NCI-H446 (cell line): ENCODE results near the gene CTDSP1.

Experiments
- DNase-seq, 2 experiments: peaks; one replicate each; lab custom pipeline; 2025; lab: John Stamatoyannopoulos, UW

Gene CTDSP1

DNA sequence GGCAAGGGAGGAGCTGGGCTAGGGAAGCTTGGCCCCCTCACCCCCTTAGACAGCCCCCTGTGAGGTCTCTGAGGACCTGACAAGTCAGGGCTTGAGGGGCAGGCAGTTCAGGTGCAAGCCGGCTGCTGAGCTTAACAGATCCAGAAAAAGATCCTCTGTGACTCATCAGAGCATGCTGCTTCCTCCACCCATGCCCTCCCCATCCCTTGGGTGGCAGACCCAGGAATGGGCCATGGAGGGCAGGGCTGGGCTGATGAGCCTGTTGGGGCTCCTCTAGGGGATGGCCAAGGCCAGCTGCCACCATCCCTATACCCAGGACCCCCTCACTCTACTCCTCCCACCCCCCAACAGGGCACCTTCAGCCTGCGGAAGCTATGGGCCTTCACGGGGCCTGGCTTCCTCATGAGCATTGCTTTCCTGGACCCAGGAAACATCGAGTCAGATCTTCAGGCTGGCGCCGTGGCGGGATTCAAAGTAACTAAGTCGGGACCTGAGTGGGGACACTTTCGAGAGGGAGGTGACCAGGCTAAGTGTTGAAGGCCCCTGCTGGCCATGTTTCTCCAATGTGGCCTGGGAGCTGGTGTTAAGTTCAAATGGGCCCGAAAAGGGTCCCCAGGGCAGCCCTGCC, 15.7 kb upstream of the CTDSP1 start:
- DNase-seq = no peak

DNA sequence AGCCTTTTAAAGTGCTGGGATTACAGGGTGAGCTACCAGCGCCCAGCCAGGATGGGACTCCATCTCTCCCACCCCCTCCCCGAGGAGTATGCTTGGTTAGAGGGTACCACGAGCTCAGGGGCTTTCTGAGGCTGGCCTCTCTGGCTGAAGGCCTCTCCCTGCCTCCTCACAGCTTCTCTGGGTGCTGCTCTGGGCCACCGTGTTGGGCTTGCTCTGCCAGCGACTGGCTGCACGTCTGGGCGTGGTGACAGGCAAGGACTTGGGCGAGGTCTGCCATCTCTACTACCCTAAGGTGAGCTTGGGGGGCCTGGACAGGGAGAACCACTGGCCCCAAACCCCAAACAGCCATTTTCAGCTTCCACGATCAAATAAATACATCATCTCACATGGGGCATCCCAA, 14.7 kb upstream of the CTDSP1 start:
- DNase-seq = no peak

DNA sequence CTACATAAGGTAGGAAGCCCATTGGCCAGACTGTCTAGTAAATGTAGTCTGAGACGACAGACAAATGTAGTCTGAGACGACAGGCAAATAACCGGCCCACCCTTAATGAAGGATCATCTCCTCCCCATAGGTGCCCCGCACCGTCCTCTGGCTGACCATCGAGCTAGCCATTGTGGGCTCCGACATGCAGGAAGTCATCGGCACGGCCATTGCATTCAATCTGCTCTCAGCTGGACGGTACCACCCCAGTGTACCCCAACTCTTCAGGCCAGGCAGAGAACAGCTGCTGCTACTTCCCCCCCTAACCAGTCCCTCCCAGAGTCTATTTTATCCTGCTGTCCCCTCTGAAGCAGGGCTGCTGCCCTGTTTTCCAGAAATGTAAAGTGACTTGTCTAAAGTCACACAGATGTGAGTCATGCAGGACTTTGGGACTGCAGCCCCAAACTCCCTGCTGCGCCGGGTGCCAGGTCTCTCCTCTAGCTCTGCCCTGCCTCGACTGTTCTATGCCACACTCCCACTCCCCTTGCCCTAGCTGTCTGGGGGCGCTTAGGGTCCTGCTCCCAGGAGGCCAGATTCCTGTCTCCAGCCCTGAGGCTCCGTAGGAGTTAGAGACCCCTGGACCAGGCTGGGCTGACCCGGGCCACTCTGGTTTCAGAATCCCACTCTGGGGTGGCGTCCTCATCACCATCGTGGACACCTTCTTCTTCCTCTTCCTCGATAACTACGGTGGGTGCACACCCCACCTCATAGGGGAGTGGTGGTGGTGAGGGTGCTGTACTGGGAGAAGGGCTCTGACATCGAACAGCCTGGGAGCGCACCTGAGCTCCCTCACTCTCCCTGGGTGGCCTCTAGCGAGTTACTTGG, 12.9 kb upstream of the CTDSP1 start:
- DNase-seq = no peak

DNA sequence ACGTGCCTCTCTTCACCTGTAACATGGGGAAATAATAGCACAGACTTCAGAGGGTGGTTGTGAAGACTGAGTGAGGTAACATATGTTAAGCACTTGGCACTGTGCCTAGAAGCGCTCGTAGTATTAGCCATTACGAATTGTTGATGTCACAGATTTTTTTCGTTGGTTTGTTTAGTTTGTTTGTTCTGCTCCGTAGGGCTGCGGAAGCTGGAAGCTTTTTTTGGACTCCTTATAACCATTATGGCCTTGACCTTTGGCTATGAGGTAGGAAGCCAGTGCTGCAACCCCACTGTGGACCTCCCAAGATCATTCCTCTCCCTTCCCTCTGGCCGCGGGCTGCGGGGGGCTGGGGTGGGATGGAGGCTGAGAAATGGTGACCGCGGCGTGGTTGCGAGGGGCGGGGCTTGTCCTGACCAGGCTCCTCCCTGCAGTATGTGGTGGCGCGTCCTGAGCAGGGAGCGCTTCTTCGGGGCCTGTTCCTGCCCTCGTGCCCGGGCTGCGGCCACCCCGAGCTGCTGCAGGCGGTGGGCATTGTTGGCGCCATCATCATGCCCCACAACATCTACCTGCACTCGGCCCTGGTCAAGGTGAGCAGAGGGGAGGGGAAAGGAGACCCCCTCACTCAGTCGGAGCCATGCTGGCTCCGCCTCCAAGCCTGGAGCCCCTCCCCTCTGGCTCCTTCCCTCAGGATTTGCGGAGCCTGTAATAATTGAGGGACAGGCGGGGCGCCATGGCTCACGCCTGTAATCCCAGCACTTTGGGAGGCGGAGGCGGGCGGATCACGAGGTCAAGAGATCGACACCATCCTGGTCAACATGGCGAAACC, 12.1 kb upstream of the CTDSP1 start:
- peak in 1 of 2 experiments; percentile 40 for DNase-seq

DNA sequence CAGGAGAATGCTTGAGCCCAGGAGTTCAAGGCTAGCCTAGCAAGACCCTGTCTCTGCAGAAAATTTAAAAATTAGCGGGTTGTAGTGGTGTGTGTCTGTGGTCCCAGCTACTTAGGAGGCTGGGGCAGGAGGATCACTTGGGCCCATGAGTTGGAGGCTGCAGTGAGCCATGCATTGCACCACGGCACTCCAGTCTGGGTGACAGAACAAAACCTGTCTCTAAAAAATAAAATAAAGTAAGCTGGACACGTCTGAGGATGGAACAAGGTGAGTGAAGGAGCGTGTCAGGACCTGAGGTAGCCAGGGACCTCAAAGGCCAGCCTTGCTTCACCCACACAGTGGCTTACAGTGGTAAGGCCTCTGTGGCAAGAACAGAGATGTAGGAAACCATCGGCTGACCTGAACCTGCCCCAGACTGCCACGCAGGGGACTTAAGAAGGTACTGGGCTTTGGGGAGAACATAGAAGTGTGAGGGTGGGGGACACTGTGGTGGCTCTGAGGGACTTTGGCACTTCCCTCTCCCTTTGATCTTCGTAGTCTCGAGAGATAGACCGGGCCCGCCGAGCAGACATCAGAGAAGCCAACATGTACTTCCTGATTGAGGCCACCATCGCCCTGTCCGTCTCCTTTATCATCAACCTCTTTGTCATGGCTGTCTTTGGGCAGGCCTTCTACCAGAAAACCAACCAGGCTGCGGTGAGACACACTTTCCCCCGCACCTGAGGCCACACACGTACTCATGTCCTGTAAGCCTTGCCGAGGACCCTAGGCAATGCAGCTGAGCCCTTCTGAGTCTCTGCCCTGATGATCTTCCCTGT, 10.1 kb upstream of the CTDSP1 start:
- no peak for DNase-seq

DNA sequence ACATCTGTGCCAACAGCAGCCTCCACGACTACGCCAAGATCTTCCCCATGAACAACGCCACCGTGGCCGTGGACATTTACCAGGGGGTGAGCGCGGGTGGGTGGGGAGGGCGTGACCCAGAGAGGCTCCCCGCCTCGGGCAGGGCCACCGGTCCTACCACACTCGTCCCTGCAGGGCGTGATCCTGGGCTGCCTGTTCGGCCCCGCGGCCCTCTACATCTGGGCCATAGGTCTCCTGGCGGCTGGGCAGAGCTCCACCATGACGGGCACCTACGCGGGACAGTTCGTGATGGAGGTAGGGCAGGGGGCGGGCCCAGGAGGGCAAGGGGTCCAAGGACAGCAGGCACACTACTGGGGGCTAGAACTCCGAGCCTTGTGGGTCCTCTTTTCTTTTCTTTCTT, 8.5 kb upstream of the CTDSP1 start:
- DNase-seq = no peak

DNA sequence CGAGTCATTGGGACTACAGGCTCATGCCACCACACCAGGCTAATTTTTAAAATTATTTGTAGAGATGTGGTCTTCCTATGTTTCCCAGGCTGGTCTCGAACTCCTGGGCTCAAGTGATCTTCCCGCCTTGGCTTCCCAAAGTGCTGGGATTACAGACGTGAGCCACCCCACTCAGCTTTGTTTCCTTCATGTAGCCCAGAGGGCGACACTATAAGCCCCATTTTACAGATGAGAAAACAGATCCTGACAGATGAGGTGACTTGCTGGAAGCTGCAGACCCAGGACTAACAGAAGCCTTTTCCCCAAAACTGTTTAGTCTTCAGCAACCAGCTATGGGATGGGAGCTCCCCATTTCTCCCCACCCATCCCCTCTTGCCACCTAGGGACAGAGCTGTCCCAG, 7.2 kb upstream of the CTDSP1 start:
- DNase-seq = no peak

DNA sequence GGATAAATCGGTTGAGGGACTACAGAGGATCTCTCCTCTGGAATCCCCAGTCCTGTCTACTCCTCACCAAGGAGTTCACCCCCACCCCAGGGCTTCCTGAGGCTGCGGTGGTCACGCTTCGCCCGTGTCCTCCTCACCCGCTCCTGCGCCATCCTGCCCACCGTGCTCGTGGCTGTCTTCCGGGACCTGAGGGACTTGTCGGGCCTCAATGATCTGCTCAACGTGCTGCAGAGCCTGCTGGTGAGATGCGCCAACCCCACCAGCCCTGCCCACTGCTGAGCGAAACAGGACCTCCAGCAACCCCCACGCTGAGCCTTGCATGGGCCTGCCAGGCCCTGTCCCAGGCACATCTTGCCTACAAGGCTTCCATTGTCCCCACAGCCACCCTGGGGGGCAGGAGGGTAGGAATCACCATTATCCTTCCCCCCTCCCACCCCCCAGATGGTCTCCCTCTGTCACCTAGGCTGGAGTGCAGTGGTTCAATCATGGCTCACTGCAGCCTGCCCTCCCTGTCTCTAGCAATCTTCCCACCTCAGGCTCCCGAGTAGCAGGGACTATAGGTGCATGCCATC, 6.7 kb upstream of the CTDSP1 start:
- DNase-seq = no peak

DNA sequence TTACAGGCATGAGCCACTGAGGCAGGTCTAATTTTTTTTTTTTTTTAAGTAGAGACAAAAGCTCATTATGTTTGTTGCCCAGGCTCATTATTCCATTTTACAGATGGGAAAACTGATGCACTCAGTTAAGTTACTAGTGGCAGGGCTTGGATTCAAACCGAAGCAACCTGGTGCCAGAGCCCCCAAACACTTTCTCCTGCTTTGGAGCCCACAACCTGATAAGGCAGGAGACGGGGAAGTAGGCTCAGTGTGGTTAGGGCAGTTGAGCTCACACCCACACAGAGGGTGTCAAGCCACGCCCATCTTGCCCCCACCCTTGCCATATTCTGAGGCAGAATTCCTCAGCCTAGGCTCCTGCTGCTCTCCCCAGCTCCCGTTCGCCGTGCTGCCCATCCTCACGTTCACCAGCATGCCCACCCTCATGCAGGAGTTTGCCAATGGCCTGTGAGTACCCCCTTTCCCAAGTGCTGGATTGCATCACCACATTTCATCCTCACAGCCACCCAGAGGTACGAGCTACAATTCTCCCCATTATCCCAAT, 5.8 kb upstream of the CTDSP1 start:
- no peak for DNase-seq

DNA sequence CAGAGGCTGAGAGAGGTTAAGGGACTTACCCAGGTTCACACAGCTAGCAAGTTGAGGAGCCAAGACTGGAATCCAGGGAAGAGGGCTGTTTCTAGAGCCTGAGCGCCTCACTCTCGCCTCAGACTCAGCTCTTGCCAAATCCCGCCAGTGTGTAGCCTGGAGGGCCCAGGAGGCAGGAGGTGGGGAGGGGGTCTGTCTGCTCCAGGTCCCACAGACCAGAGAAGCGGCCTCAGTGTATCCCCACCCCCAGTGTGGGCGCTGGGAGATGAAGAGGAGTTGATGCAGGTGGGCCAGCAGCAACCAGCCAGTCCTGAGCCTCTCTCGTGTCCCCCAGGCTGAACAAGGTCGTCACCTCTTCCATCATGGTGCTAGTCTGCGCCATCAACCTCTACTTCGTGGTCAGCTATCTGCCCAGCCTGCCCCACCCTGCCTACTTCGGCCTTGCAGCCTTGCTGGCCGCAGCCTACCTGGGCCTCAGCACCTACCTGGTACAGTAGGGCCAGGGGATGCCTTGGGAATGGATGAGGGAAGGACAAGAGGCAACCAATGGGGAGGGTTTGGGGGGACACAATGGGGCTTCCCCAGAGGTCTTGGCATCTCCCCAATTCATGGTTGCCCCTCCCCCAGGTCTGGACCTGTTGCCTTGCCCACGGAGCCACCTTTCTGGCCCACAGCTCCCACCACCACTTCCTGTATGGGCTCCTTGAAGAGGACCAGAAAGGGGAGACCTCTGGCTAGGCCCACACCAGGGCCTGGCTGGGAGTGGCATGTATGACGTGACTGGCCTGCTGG, 5.2 kb upstream of the CTDSP1 start:
- no peak for DNase-seq

DNA sequence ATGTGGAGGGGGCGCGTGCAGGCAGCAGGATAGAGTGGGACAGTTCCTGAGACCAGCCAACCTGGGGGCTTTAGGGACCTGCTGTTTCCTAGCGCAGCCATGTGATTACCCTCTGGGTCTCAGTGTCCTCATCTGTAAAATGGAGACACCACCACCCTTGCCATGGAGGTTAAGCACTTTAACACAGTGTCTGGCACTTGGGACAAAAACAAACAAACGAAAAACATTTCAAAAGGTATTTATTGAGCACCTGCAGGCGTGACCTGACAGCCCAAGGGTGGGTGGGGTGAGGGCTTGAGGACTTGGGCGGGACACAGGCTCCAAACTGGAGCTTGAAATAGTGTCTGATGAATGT, 4.6 kb upstream of the CTDSP1 start:
- DNase-seq = no peak

DNA sequence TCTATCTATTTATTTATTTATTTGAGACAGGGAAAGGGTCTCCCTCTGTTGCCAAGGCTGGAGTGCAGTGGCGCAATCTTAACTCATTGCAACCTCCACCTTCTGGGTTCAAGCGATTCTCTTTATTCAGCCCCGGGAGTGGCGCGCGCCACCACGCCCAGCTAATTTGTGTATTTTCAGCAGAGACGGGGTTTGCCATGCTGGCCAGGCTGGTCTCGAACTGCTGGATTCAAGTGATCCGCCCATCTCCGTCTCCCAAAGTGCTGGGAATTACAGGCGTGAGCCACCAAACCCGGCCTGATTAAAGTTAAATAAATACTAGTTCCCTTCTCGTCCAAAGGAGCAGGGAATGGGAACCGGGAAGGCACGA, 4.2 kb upstream of the CTDSP1 start:
- no peak for DNase-seq

DNA sequence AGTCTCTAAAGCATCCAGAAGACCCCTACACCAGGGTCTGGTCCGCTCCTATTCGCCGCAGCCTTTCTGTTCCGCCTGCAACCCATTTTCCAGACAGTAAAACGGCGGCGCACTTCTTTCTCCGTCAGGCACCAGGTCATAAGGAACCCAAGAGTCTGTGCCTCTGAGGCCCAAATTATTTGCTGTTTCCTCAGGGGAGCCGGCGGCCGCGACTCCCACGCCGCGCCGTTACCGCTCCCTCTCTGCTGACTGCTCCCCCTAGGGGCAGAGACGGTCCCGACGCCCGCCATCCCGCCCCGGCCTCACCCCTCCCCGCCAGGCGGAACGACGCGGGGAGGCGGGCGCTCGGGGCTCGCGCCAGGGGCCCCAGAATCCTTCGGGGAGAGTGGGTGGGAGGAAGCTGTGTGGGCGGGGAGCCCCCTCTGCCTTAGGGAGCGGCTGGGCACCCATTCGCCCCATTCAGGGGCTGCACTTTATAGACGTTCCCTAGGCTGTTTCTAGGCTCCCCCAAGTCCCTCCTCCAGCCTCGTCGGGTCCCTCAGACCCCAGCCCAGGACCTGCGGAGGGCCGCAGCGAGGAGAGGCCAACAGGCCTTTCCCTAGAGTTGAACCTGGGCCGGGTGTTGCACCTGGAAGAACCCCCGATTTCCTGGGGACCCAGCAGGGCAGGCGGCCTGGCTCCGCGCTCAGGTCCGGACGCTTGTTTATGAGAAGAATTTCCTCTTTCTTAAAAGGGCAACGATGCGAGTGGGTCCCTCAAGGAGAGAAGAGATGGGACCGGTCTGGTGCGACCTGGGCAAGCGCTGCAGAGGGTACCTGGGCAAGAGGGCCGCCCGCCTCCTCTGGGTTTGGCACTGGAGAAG, 3.6 kb upstream of the CTDSP1 start:
- DNase-seq = peak; percentile 86 to 94

DNA sequence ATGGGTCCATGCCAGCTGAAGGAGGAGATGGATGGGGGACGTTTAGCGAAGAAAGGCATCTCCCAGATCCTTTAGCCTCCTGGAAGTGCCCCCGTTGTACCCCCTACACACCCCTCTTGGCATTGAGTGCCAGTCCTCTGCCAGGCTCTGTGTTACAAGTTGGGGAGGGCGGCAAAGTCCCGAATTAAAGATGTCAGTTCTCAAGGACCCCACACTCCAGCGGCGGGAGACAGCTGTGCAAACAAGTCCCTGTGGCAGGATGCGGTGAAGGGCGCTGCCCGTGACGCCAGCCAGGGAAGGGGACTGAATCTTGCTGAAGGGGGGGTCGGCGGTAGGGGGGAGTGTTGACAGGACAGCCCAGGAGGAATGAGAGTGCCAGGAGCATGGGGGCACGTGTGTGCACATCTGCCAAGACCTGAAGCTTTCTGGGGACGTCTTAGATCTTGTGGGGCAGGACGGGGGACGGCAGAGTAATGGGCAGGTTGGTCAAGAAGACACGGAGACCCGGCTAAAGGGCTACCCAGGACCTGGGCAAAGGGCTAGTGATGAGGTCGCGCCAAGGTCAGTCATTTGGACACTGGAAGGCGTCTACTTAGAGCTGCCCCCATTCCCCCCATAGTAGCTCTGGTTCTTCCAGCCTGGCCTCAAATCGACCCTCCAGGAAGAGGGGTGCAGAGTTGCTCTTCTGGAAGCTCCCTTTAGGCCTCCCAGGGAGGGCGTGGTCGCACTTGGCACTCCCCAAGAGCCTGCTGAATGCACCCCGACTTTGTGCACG, 2.8 kb upstream of the CTDSP1 start:
- peak; percentile 42 to 48 for DNase-seq

DNA sequence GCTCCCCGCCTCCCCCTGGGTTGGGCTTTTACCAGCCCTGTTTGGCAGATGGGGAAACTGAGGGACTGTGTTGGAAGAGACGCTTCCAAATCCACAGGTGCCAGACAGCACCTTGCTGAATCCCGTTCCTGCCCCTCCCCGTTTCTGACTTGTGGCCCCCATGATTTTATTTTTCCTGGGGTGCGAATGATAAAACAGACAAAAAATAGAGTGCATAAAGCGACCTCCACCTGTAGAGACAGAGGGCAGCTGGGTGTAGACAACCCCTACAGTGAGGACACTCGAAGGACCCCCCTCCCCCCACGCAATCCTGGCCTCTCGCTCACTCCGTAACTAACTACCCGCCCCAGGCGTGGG, 2.2 kb upstream of the CTDSP1 start:
- DNase-seq = no peak

DNA sequence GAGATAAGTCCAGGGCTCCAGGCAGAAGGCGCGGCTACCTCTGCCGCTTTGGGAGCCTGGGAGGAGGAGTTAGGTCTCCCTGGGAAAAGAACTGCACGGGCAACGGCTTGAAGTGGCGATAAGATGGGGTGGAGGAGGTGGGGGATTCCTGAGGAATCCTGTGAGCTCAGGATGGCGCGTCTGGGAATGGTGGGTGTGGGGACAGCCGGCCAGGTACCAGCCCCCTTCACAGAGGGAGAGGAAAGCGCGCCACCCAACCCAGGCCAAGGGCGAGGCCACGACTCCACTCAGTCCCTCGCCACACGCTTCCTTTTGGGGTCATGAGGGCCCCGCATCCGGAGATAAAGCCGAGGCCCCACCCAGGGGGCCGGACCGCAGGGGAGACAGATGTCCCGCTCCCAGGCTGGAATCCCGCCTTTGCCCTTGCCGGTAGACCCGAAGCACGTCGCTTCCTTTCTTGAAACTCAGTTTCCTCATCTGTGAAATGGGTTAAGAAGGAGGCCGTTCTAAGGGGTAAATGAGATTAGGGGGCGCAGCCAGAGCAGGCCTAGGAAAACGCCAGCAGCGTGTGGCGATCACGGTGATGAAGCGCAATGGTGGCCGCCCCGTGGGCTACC, 1.7 kb upstream of the CTDSP1 start:
- no peak for DNase-seq

DNA sequence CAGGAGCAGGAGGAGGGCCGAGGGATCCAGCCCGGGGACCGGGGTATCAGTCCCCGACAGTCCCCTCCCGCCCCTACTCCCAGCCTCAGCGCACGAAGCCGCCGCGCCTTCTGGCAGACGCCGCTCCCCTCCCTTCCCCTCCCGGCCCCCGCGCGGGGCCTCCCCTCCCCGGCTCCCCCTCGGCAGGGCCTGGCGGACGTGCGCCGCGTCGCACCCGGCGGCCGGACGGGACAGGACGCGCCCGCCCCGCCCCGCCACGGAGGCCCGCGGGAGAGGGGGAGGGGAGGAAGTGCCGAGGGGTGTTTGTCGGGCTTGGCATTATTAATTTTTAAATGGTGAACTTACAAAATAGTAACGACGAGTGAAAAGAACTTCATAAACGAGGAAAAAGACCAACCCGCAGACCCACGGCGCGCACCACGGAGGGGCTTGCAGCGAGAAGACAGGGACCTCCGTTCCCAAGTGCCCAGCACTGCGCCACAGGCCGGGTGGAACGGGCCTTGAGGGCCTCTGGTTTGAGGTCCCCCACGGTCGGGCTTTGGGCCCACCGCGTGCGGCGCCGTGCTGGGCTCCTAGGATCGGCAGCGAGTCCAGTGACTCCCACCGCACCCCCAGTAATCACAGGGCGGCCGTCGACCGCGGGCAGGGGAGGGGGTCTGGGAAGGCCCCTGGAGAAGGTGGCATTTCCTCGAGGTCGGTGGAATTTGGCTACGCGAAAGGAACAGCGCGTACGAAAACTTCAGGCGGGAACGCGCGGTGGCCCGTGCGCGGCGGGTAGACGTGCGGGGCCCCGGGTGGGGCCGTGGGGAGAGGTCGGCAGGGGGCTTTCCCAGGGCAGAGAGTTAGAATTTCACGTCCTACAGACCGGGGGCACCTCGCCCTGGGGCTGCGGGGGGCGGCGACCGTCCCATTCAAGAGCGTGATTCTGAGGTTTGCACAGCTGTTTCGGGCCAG, 954 bp upstream of the CTDSP1 start:
- DNase-seq = no peak
